ENCODE measurements around the gene TMEM116. TPM values are rescaled to one million over a fixed set of nuclear protein-coding genes. Genes with fewer than 3 reads are reported as not detected.

TMEM116 gene
- total and polyA plus RNA-seq, 10 of the 15 experiments (the other 5 are each of a cell fraction or from before 2014, with no cell fraction given): 6.0 to 25.7 (median 8.5) TPM

DNA sequence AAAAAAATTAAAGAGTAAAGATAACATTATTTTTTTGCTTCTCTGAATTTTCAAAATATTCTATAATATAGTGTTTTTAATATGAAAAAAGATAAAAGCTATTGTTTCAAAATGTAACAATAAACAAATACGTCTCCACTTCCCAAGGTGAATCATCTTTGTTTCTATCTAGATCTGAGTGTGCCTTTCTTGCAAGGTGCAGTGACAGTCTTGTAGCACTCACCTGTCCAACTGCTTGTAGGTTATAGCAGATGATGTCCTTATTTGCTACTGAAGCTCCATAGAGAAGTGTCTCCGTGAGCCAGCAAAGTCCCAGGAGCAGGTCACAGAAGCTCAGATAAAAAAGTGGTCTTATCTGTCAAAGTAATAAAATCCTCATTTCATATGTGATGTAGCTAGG, 21.4 kb downstream of the TMEM116 start:
- ChIA-PET POLR2A (interaction anchor here (0.7 to 2.1 kb wide), 3 partner anchors 12 to 27 kb away, joined by 3 to 6 read pairs (median 3); no protein-coding TSS in a partner anchor), CTCF (interaction anchor here (0.5 to 3.2 kb wide), 4 partner anchors 15 to 396 kb away, joined by 3 to 18 read pairs (median 8); partner anchors contain the start of genes ERP29 and TMEM116), SMC1A (ENCODE audit: uncharacterized antibody, unreplicated experiment) (interaction anchor here (0.7 to 4.9 kb wide), 7 partner anchors 10 to 292 kb away, joined by 3 to 51 read pairs (median 3); partner anchors contain the start of genes ERP29 and TMEM116), RAD21 (ENCODE audit: unreplicated experiment) (interaction anchor here (1.5 to 5.6 kb wide), 3 partner anchors 16 to 46 kb away, joined by 4 to 50 read pairs (median 6); partner anchors contain the start of genes ERP29 and TMEM116)
- H2AFZ ChIP-seq (ENCODE audit: control insufficient read depth, low read depth, low read length): no peak overlapping the region
- WGBS (ENCODE audit: insufficient coverage, insufficient replicate concordance, low lambda C conversion rate, missing lambda C conversion rate): 35% methylated on average over 2 of the region's 2 CpGs
- in situ Hi-C loops (cut with MboI) (no loop called here), intact Hi-C loops (cut with micrococcal nuclease; ENCODE audit: unreplicated experiment) (loop anchor here (5.0 kb wide), 1 partner anchor 44 kb away; no protein-coding TSS in a partner anchor)
- FAIRE-seq (no peak), DNase-seq (ENCODE audit: low read depth, low spot score) (no peak), ATAC-seq (no peak)
- peak overlapping the region; percentile 71 for H3K4me2 ChIP-seq (ENCODE audit: control insufficient read depth, insufficient read depth)
- H3K27me3 ChIP-seq (replicated peaks in 1 of 2; ENCODE audit: control insufficient read depth in 2 of 2, insufficient read depth in 2 of 2, low read length in 1 of 2): no peaks in the 10 kb centered on the region
- no peaks in the 10 kb centered on the region for H4K20me1 ChIP-seq (ENCODE audit: control insufficient read depth, insufficient read depth)
- no peaks in the 10 kb centered on the region for H3K36me3 ChIP-seq (ENCODE audit: control insufficient read depth in 2 of 2, insufficient read depth in 2 of 2, low read length in 1 of 2)
- H3K4me3 ChIP-seq: no peak overlapping the region
- H3K79me2 ChIP-seq (ENCODE audit: control insufficient read depth, insufficient read depth, low read length): no peaks in the 10 kb centered on the region
- peaks cover 32% of the 10 kb centered on the region for H3K4me1 ChIP-seq (ENCODE audit: control insufficient read depth, insufficient read depth, low read length)
- H3K9me3 ChIP-seq (replicated peaks; ENCODE audit: control insufficient read depth, insufficient read depth, low read length): no peaks in the 10 kb centered on the region
- no TSS peak for BruUV-seq (replicated peaks)
- no peak overlapping the region for H3K27ac ChIP-seq (ENCODE audit: control insufficient read depth, insufficient read depth)
- H3K9ac ChIP-seq (ENCODE audit: control insufficient read depth, insufficient read depth, low read length): no peak overlapping the region
- no peak for TF ChIP-seq RCOR1 (conservative IDR thresholded peaks at IDR 0.05; ENCODE audit: low read depth, low read length)
- no peak for TF ChIP-seq HSF1 (IDR thresholded peaks at IDR 0.05; ENCODE audit: low read depth, low read length)
- TF ChIP-seq, protein P1, sequence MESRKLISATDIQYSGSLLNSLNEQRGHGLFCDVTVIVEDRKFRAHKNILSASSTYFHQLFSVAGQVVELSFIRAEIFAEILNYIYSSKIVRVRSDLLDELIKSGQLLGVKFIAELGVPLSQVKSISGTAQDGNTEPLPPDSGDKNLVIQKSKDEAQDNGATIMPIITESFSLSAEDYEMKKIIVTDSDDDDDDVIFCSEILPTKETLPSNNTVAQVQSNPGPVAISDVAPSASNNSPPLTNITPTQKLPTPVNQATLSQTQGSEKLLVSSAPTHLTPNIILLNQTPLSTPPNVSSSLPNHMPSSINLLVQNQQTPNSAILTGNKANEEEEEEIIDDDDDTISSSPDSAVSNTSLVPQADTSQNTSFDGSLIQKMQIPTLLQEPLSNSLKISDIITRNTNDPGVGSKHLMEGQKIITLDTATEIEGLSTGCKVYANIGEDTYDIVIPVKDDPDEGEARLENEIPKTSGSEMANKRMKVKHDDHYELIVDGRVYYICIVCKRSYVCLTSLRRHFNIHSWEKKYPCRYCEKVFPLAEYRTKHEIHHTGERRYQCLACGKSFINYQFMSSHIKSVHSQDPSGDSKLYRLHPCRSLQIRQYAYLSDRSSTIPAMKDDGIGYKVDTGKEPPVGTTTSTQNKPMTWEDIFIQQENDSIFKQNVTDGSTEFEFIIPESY (IDR thresholded peaks at IDR 0.05): no peak
- no peak for TF ChIP-seq WRNIP1 (IDR thresholded peaks at IDR 0.05; ENCODE audit: borderline replicate concordance, low read depth, low read length)
- no peak for TF ChIP-seq CTCF (IDR thresholded peaks at IDR 0.05 in 2 of 3, conservative IDR thresholded peaks at IDR 0.05 in 1 of 3; ENCODE audit: control insufficient read depth in 2 of 3, extremely low read depth in 1 of 3, insufficient read depth in 1 of 3, low read depth in 3 of 3, low read length in 3 of 3)
- TF ChIP-seq RBBP5 (conservative IDR thresholded peaks at IDR 0.05): no peak
- no peak for TF ChIP-seq CBFB (IDR thresholded peaks at IDR 0.05; ENCODE audit: low read depth)
- TF ChIP-seq ZZZ3 (IDR thresholded peaks at IDR 0.05; ENCODE audit: control insufficient read depth, insufficient read length, low read depth): no peak
- no peak for TF ChIP-seq SREBF2 (IDR thresholded peaks at IDR 0.05; ENCODE audit: low read length)
- no peak for TF ChIP-seq MTA2 (IDR thresholded peaks at IDR 0.05; ENCODE audit: low read depth)
- TF ChIP-seq, protein P2, sequence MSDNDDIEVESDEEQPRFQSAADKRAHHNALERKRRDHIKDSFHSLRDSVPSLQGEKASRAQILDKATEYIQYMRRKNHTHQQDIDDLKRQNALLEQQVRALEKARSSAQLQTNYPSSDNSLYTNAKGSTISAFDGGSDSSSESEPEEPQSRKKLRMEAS (IDR thresholded peaks at IDR 0.05; ENCODE audit: low read depth, low read length): no peak
- no peak for TF ChIP-seq SIX5 (IDR thresholded peaks at IDR 0.05; ENCODE audit: low read depth, low read length, severe bottlenecking)
- no peak for TF ChIP-seq YBX1 (IDR thresholded peaks at IDR 0.05)
- TF ChIP-seq, protein P3, sequence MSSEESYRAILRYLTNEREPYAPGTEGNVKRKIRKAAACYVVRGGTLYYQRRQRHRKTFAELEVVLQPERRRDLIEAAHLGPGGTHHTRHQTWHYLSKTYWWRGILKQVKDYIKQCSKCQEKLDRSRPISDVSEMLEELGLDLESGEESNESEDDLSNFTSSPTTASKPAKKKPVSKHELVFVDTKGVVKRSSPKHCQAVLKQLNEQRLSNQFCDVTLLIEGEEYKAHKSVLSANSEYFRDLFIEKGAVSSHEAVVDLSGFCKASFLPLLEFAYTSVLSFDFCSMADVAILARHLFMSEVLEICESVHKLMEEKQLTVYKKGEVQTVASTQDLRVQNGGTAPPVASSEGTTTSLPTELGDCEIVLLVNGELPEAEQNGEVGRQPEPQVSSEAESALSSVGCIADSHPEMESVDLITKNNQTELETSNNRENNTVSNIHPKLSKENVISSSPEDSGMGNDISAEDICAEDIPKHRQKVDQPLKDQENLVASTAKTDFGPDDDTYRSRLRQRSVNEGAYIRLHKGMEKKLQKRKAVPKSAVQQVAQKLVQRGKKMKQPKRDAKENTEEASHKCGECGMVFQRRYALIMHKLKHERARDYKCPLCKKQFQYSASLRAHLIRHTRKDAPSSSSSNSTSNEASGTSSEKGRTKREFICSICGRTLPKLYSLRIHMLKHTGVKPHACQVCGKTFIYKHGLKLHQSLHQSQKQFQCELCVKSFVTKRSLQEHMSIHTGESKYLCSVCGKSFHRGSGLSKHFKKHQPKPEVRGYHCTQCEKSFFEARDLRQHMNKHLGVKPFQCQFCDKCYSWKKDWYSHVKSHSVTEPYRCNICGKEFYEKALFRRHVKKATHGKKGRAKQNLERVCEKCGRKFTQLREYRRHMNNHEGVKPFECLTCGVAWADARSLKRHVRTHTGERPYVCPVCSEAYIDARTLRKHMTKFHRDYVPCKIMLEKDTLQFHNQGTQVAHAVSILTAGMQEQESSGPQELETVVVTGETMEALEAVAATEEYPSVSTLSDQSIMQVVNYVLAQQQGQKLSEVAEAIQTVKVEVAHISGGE (CRISPR knock-in tag; IDR thresholded peaks at IDR 0.05): no peak
- TF ChIP-seq GATAD2B (conservative IDR thresholded peaks at IDR 0.05; ENCODE audit: low read depth): no peak
- no peak for TF ChIP-seq JUNB (IDR thresholded peaks at IDR 0.05)

Data from GM12878 (cell line).